OCI-LY7 (cell line): Measurements from ENCODE around the gene GNAT2. TPM values are rescaled to one million over a fixed set of nuclear protein-coding genes. Genes with fewer than 3 reads are reported as not detected.

Experiments
- BruUV-seq: library from RNA; stranded (reverse); fragments of 400-500 nt; replicated peaks from 2 replicates; lab custom pipeline; 2021; lab: Mats Ljungman, UMichigan
- CTCF ChIA-PET: fragments of 300-600 bp; sonication (Branson Sonifier 250); formaldehyde crosslinking; loops from one replicate; lab custom pipeline; 2022; ENCODE audit warnings: antibody characterized with exemption; ENCODE audit not compliant: unreplicated experiment; lab: Charles Lee
- POLR2A ChIA-PET: fragments of 300-600 bp; sonication (Branson Sonifier 250); formaldehyde crosslinking; loops from one replicate; lab custom pipeline; 2022; ENCODE audit warnings: antibody characterized with exemption; lab: Charles Lee
- DNase-seq: peaks from one replicate; pipeline ENCODE4 v3.0.0-alpha.2; 2015; ENCODE audit warnings: low spot score
- H2AFZ ChIP-seq: fragments of 200-600 bp; sonication (generic), shearing (Covaris generic); 2 replicates; pipeline ENCODE4 v1.6.1; 2014; ENCODE audit warnings: mild to moderate bottlenecking, antibody characterized with exemption, low read length, moderate library complexity
- H3K27ac ChIP-seq: fragments of 200-600 bp; sonication (generic); 2 replicates; pipeline ENCODE4 v1.5.1; 2014; ENCODE audit warnings: mixed run types, low read depth, mild to moderate bottlenecking, moderate library complexity, low read length, inconsistent platforms; ENCODE audit not compliant: poor library complexity, severe bottlenecking
- H3K36me3 ChIP-seq: fragments of 200-600 bp; sonication (generic); 2 replicates; pipeline ENCODE4 v1.6.1; 2014; ENCODE audit warnings: mild to moderate bottlenecking, antibody characterized with exemption, low read length, moderate library complexity, mixed read lengths; ENCODE audit not compliant: insufficient read depth
- H3K4me1 ChIP-seq: fragments of 200-600 bp; sonication (generic); 2 replicates; pipeline ENCODE4 v1.5.1; 2014; ENCODE audit warnings: mild to moderate bottlenecking, low read length; ENCODE audit not compliant: insufficient read depth, poor library complexity, severe bottlenecking
- H3K4me2 ChIP-seq: fragments of 200-600 bp; sonication (generic); 2 replicates; pipeline ENCODE4 v1.6.1; 2014; ENCODE audit warnings: mild to moderate bottlenecking, low read length
- H3K4me3 ChIP-seq: fragments of 200-600 bp; sonication (generic); 2 replicates; pipeline ENCODE4 v1.5.1; 2014; ENCODE audit warnings: mild to moderate bottlenecking, low read depth, low read length; ENCODE audit not compliant: poor library complexity, severe bottlenecking
- H3K79me2 ChIP-seq: fragments of 200-600 bp; sonication (generic); 2 replicates; pipeline ENCODE4 v1.6.1; 2016; ENCODE audit warnings: low read depth, mild to moderate bottlenecking, low read length, moderate library complexity, mixed read lengths; ENCODE audit not compliant: insufficient read depth
- H3K9me2 ChIP-seq: fragments of 200-600 bp; sonication (generic); 2 replicates; pipeline ENCODE4 v1.6.1; 2016; ENCODE audit warnings: mild to moderate bottlenecking, low read length, mixed read lengths; ENCODE audit not compliant: insufficient read depth
- H3K9me3 ChIP-seq: fragments of 200-600 bp; sonication (generic); 2 replicates; pipeline ENCODE4 v1.6.1; 2014; ENCODE audit warnings: mild to moderate bottlenecking, mixed run types, low read length, mixed read lengths
- H4K20me1 ChIP-seq: fragments of 200-600 bp; sonication (generic); 2 replicates; pipeline ENCODE4 v1.6.1; 2014; ENCODE audit warnings: mild to moderate bottlenecking, antibody characterized with exemption, low read length, moderate library complexity, mixed read lengths; ENCODE audit not compliant: insufficient read depth
- EZH2phosphoT487 ChIP-seq: fragments of 200-600 bp; sonication (generic); IDR thresholded peaks from 2 replicates; pipeline ENCODE4 v1.6.1; 2018; ENCODE audit warnings: low read depth, borderline replicate concordance, mild to moderate bottlenecking, mixed run types, antibody characterized with exemption, low read length, moderate library complexity, mixed read lengths
- intact Hi-C: fragments of 100-400 bp; cut with micrococcal nuclease; formaldehyde crosslinking; loops from one replicate; pipeline ENCODE4 v1.10.0; 2022; ENCODE audit not compliant: unreplicated experiment
- total RNA-seq, 2 experiments: library from RNA; depleted of rRNA in 1 of 2; stranded (reverse); fragments of >200 nt in 1 of 2; shearing (Covaris generic) in 1 of 2; gene quantifications; 2 replicates each; pipeline ENCODE4 v1.2.3, GENCODE V29; 2014 to 2022
- TF ChIP-seq, protein P1 (sequence below): fragments of 200-600 bp; sonication (generic); conservative IDR thresholded peaks from 2 replicates; pipeline ENCODE4 v1.5.1; 2014; ENCODE audit warnings: mild to moderate bottlenecking, antibody characterized with exemption, low read length, moderate library complexity, mixed read lengths

Gene GNAT2
- total RNA-seq, 2 experiments from 2014 or later = 1.3 TPM; not detected in 1

DNA sequence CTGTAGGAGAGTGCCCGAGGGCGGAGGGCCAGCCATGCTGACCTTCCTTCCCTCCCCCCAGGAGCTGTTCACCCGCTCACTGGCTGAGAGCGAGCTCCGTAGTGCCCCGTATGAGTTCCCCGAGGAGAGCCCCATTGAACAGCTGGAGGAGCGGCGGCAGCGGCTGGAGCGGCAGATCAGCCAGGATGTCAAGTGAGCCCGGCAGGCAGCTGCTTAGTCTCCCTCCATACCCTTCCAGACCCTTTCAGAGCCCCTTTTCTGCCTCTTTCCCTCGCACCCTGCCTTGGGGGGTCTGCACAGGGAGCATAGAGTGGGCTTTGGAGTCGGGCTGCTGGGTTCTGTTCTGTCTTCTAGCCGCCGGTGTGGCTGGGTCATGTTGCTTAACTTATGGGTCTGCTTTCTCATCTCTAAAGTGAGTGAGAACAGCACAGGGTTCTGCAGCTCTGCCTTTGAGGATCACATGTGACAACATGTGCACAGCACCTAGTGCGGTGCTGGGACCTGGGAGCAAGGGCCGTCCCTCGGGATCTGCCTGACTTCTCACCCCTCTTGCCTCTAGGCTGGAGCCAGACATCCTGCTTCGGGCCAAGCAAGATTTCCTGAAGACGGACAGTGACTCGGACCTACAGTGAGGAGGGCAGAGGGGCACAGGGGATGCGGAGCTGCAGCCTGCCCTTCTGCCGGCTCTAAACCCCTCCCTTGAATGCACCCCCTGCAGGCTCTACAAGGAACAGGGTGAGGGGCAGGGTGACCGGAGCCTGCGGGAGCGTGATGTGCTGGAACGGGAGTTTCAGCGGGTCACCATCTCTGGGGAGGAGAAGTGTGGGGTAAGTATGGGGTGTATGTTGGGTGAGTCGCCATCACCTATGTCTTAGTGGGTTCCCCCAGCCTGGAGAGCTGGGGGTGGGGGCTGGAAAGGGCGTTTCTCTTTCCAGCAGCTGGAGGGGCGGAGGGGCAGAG, 6.5 kb upstream of the GNAT2 start:
- no peak overlapping the region for H3K4me3 ChIP-seq
- H3K36me3 ChIP-seq = peaks cover 37% of the 10 kb centered on the region
- ChIA-PET POLR2A (no interaction called here), CTCF (no interaction called here)
- peaks cover 25% of the 10 kb centered on the region for H3K79me2 ChIP-seq
- no peak for DNase-seq
- peaks cover 41% of the 10 kb centered on the region for H3K4me1 ChIP-seq
- TF ChIP-seq, protein P1, sequence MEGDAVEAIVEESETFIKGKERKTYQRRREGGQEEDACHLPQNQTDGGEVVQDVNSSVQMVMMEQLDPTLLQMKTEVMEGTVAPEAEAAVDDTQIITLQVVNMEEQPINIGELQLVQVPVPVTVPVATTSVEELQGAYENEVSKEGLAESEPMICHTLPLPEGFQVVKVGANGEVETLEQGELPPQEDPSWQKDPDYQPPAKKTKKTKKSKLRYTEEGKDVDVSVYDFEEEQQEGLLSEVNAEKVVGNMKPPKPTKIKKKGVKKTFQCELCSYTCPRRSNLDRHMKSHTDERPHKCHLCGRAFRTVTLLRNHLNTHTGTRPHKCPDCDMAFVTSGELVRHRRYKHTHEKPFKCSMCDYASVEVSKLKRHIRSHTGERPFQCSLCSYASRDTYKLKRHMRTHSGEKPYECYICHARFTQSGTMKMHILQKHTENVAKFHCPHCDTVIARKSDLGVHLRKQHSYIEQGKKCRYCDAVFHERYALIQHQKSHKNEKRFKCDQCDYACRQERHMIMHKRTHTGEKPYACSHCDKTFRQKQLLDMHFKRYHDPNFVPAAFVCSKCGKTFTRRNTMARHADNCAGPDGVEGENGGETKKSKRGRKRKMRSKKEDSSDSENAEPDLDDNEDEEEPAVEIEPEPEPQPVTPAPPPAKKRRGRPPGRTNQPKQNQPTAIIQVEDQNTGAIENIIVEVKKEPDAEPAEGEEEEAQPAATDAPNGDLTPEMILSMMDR = no peak
- no peak for TF ChIP-seq EZH2phosphoT487
- H3K27ac ChIP-seq = no peak overlapping the region
- no peaks in the 10 kb centered on the region for H3K9me2 ChIP-seq
- BruUV-seq = no TSS peak
- H3K4me2 ChIP-seq = no peak overlapping the region
- intact Hi-C loops = no loop called here
- H3K9me3 ChIP-seq = no peaks in the 10 kb centered on the region
- 0 out of 2 replicates have a peak, but pooled peaks cover 5% of the 10 kb centered on the region for H4K20me1 ChIP-seq
- H2AFZ ChIP-seq = no peak overlapping the region

DNA sequence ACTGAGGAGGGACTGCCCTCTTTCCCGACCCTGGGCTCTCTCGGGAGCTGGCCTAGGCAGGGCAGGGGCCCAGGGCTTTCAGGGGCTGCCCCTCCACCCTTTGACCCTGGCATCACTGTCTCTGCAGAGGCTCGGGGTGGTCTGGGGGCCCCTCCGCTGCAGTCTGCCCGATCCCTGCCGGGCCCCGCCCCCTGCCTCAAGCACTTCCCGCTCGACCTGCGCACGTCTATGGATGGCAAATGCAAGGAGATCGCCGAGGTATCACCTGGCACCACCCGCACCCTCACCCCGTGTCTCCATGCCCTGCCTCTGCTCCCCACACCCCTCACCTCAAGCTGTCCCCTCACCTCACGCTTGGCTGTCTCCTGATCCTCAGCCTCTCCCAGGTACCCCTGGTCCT, 5.8 kb upstream of the GNAT2 start:
- ChIA-PET POLR2A (no interaction called here), CTCF (interaction anchor here (1.0 to 2.2 kb wide), 2 partner anchors 14 to 15 kb away, joined by 4 to 7 read pairs; no protein-coding TSS in a partner anchor)
- no peaks in the 10 kb centered on the region for H3K9me2 ChIP-seq
- peaks cover 30% of the 10 kb centered on the region for H3K79me2 ChIP-seq
- H3K36me3 ChIP-seq = peaks cover 32% of the 10 kb centered on the region; the same call in 1 of the 2 replicates
- no peak for DNase-seq
- H4K20me1 ChIP-seq = 0 out of 2 replicates have a peak, but pooled peaks cover 5% of the 10 kb centered on the region
- intact Hi-C loops = no loop called here
- TF ChIP-seq, protein P1 = no peak
- no peak for TF ChIP-seq EZH2phosphoT487
- no peak overlapping the region; the same call in 1 of the 2 replicates for H3K4me2 ChIP-seq
- no peak overlapping the region for H2AFZ ChIP-seq
- no peak overlapping the region for H3K4me3 ChIP-seq
- no TSS peak for BruUV-seq
- H3K9me3 ChIP-seq = no peaks in the 10 kb centered on the region
- peaks cover 41% of the 10 kb centered on the region for H3K4me1 ChIP-seq
- H3K27ac ChIP-seq = no peak overlapping the region
